ENCODE data around the gene NR2E1. TPM values are rescaled to one million over a fixed set of nuclear protein-coding genes. Genes with fewer than 3 reads are reported as not detected.
A peak's percentile ranks its signal among the peaks of the same experiment; 100 is the strongest.

NR2E1 gene
- total RNA-seq: not detected
- long read RNA-seq: 0 reads

- no peak for ATAC-seq
- no peak for DNase-seq
- intact Hi-C loops (cut with DNase I, micrococcal nuclease): no loop called here
Measured at GRCh38 chr6:108165714-108166663, at the start of gene NR2E1. Gene NR2E1 (plus strand): TSS chr6:108166022. CDS start chr6:108166766, 744 bp downstream.

- DNase-seq (peak in 1 of 2 donors; percentile 12), ATAC-seq (no peak)
- intact Hi-C loops (cut with DNase I, micrococcal nuclease): loop anchor here in 1 of 2 donors (10.0 kb wide), 1 partner anchor 378 kb away; no protein-coding TSS in a partner anchor
Measured at GRCh38 chr6:108116546-108117426, 49.0 kb upstream of the NR2E1 start.

- peak; percentile 34 to 46 for DNase-seq
- peak; percentile 74 for ATAC-seq
- intact Hi-C loops (cut with DNase I, micrococcal nuclease): loop anchor here in 1 of 2 donors (10.0 kb wide), 1 partner anchor 377 kb away; no protein-coding TSS in a partner anchor
Measured at GRCh38 chr6:108117427-108118358, 48.1 kb upstream of the NR2E1 start.

GRCh38 chr6:108118359-108118724, 47.5 kb upstream of the NR2E1 start:
- intact Hi-C loops (cut with DNase I, micrococcal nuclease): loop anchor here in 1 of 2 donors (10.0 kb wide), 1 partner anchor 376 kb away; no protein-coding TSS in a partner anchor
- DNase-seq: no peak
- ATAC-seq: peak; percentile 15

- ATAC-seq (no peak), DNase-seq (no peak)
Measured at GRCh38 chr6:108118810-108119768, 46.7 kb upstream of the NR2E1 start.

GRCh38 chr6:108119769-108120141, 46.1 kb upstream of the NR2E1 start:
- DNase-seq (no peak), ATAC-seq (no peak)
- intact Hi-C loops (cut with DNase I, micrococcal nuclease): loop anchor here in 1 of 2 donors (10.0 kb wide), 1 partner anchor 375 kb away; no protein-coding TSS in a partner anchor

More at GRCh38 chr6:108118810-108119768, 46.7 kb upstream of the NR2E1 start:
- intact Hi-C loops (cut with DNase I, micrococcal nuclease): loop anchor here in 1 of 2 donors (10.0 kb wide), 1 partner anchor 376 kb away; no protein-coding TSS in a partner anchor

GRCh38 chr6:108120311-108120710, 45.5 kb upstream of the NR2E1 start:
- intact Hi-C loops (cut with DNase I, micrococcal nuclease): no loop called here
- DNase-seq (no peak), ATAC-seq (no peak)

- intact Hi-C loops (cut with DNase I, micrococcal nuclease): no loop called here
- ATAC-seq (no peak), DNase-seq (no peak)
Measured at GRCh38 chr6:108121612-108122011, 44.2 kb upstream of the NR2E1 start.

GRCh38 chr6:108123481-108123929, 42.3 kb upstream of the NR2E1 start:
- ATAC-seq (no peak), DNase-seq (no peak)
- intact Hi-C loops (cut with DNase I, micrococcal nuclease): no loop called here

GRCh38 chr6:108123946-108124345, 41.9 kb upstream of the NR2E1 start:
- DNase-seq: no peak
- intact Hi-C loops (cut with DNase I, micrococcal nuclease): no loop called here
- no peak for ATAC-seq

- intact Hi-C loops (cut with DNase I, micrococcal nuclease): no loop called here
- ATAC-seq (no peak), DNase-seq (no peak)
Measured at GRCh38 chr6:108127056-108127455, 38.8 kb upstream of the NR2E1 start.

- peak; percentile 53 for ATAC-seq
- intact Hi-C loops (cut with DNase I, micrococcal nuclease): no loop called here
- no peak for DNase-seq
Measured at GRCh38 chr6:108127826-108128225, 38.0 kb upstream of the NR2E1 start.

- DNase-seq (no peak), ATAC-seq (no peak)
- intact Hi-C loops (cut with DNase I, micrococcal nuclease): no loop called here
Measured at GRCh38 chr6:108130262-108130661, 35.6 kb upstream of the NR2E1 start.

- intact Hi-C loops (cut with DNase I, micrococcal nuclease): no loop called here
- ATAC-seq (no peak), DNase-seq (no peak)
Measured at GRCh38 chr6:108132863-108133262, 33.0 kb upstream of the NR2E1 start.

GRCh38 chr6:108133594-108134179, 32.1 kb upstream of the NR2E1 start:
- DNase-seq (peak; percentile 52 to 54), ATAC-seq (peak; percentile 97)
- intact Hi-C loops (cut with DNase I, micrococcal nuclease): no loop called here

- intact Hi-C loops (cut with DNase I, micrococcal nuclease): no loop called here
- DNase-seq (no peak), ATAC-seq (no peak)
Measured at GRCh38 chr6:108134213-108134970, 31.4 kb upstream of the NR2E1 start.

Measured in left colon (tissue), 2 donors.